Endothelial cell of umbilical vein (primary cell): Measurements from ENCODE around the gene DEGS1. TPM values are rescaled to one million over a fixed set of nuclear protein-coding genes. Genes with fewer than 3 reads are reported as not detected.

Experiments
- BruUV-seq: library from RNA; stranded (reverse); fragments of 400-500 nt; replicated peaks from 2 replicates; lab custom pipeline; 2021; lab: Mats Ljungman, UMichigan
- CTCF ChIA-PET: fragments of 300-600, 350-600 bp; sonication (Branson Sonifier 250); formaldehyde crosslinking; loops from one replicate; lab custom pipeline; 2021; ENCODE audit warnings: antibody characterized with exemption, inconsistent platforms; lab: Charles Lee
- POLR2A ChIA-PET: fragments of 300-600, 350-600 bp; sonication (Branson Sonifier 250); formaldehyde crosslinking; loops from one replicate; lab custom pipeline; 2021; ENCODE audit warnings: antibody characterized with exemption, inconsistent platforms; lab: Charles Lee
- DNase-seq: peaks from one replicate; pipeline ENCODE4 v3.0.0-alpha.2; 2011; ENCODE audit warnings: low read depth, low spot score
- FAIRE-seq: peaks from 2 replicates; lab custom pipeline; 2011; peaks lifted over from hg19 to GRCh38; lab: Jason Lieb, UNC
- H2AFZ ChIP-seq: 2 replicates; pipeline ENCODE4 v1.6.0; 2012; ENCODE audit warnings: low read depth, low read length, control low read depth, inconsistent platforms
- H3K27ac ChIP-seq: 2 replicates; pipeline ENCODE4 v1.5.1; 2011; ENCODE audit warnings: low read depth, mild to moderate bottlenecking, control low read depth, low read length, moderate library complexity; ENCODE audit not compliant: insufficient read depth
- H3K27me3 ChIP-seq, 2 experiments: 2 replicates each; pipeline versions ENCODE4 v1.6.0 to v1.6.1; 2011; ENCODE audit warnings: low read length in 2 of 2, mixed read lengths in 1 of 2; ENCODE audit not compliant: control insufficient read depth in 2 of 2, insufficient read depth in 2 of 2
- H3K36me3 ChIP-seq, 2 experiments: 2 replicates in 1 of 2; 3 replicates in 1 of 2; pipeline ENCODE4 v1.5.1; 2011; ENCODE audit warnings: low read length in 2 of 2, mild to moderate bottlenecking in 1 of 2, moderate library complexity in 1 of 2; ENCODE audit not compliant: control insufficient read depth in 2 of 2, insufficient read depth in 2 of 2; ENCODE audit errors: extremely low read depth in 1 of 2
- H3K4me1 ChIP-seq: 3 replicates; pipeline ENCODE4 v1.5.1; 2011; ENCODE audit warnings: mild to moderate bottlenecking, low read length; ENCODE audit not compliant: control insufficient read depth, insufficient read depth; ENCODE audit errors: extremely low read depth
- H3K4me2 ChIP-seq: 2 replicates; pipeline ENCODE4 v1.6.1; 2011; ENCODE audit warnings: low read length, control low read depth, mixed read lengths; ENCODE audit not compliant: insufficient read depth
- H3K4me3 ChIP-seq, 3 experiments: fragments of 200-600 bp in 1 of 3; sonication (generic), shearing (Covaris generic) in 1 of 3; replicated peaks in 1 of 3; 2 replicates each; pipeline ENCODE4 v1.5.1; 2011 to 2016; ENCODE audit warnings: control low read depth in 3 of 3, low read length in 3 of 3, mild to moderate bottlenecking in 2 of 3, inconsistent platforms in 1 of 3, low read depth in 1 of 3, moderate library complexity in 1 of 3; ENCODE audit not compliant: insufficient read depth in 1 of 3
- H3K79me2 ChIP-seq: 2 replicates; pipeline ENCODE4 v1.6.0; 2012; ENCODE audit warnings: low read length, inconsistent platforms; ENCODE audit not compliant: control insufficient read depth, insufficient read depth
- H3K9ac ChIP-seq: replicated peaks from 2 replicates; pipeline ENCODE3; 2011; ENCODE audit warnings: low read length, control low read depth; ENCODE audit not compliant: insufficient read depth; ENCODE audit errors: extremely low read depth
- H3K9me1 ChIP-seq: replicated peaks from 3 replicates; pipeline ENCODE4 v1.6.0; 2011; ENCODE audit warnings: mild to moderate bottlenecking, low read length; ENCODE audit not compliant: control insufficient read depth, insufficient read depth; ENCODE audit errors: extremely low read depth
- H3K9me3 ChIP-seq: replicated peaks from 2 replicates; pipeline ENCODE4 v1.5.1; 2012; ENCODE audit warnings: low read length, inconsistent platforms; ENCODE audit not compliant: control insufficient read depth, insufficient read depth
- H4K20me1 ChIP-seq: replicated peaks from 2 replicates; pipeline ENCODE3; 2011; ENCODE audit warnings: mild to moderate bottlenecking, low read length; ENCODE audit not compliant: control insufficient read depth, insufficient read depth; ENCODE audit errors: extremely low read depth
- EZH2 ChIP-seq: IDR thresholded peaks from 2 replicates; pipeline ENCODE4 v1.6.1; 2012; ENCODE audit warnings: borderline replicate concordance, low read depth, mild to moderate bottlenecking, moderate library complexity, low read length, inconsistent platforms; ENCODE audit not compliant: severe bottlenecking
- FOS ChIP-seq: IDR thresholded peaks from 2 replicates; pipeline ENCODE4 v1.6.1; 2011; ENCODE audit warnings: mild to moderate bottlenecking, low read length, moderate library complexity, borderline replicate concordance; ENCODE audit not compliant: insufficient read depth
- GATA2 ChIP-seq: IDR thresholded peaks from 2 replicates; pipeline ENCODE4 v1.7.0; 2011; ENCODE audit warnings: low read depth, mild to moderate bottlenecking, moderate library complexity, mixed read lengths, low read length; ENCODE audit not compliant: insufficient read length, insufficient read depth
- JUN ChIP-seq: IDR thresholded peaks from 2 replicates; pipeline ENCODE4 v1.6.1; 2011; ENCODE audit warnings: borderline replicate concordance, low read depth; ENCODE audit not compliant: insufficient read length, insufficient read depth
- MYC ChIP-seq: IDR thresholded peaks from one replicate; pipeline ENCODE4 v1.6.1; 2011; ENCODE audit warnings: mild to moderate bottlenecking, low read depth, low read length
- POLR2A ChIP-seq: IDR thresholded peaks from 2 replicates; pipeline ENCODE4 v1.6.1; 2012; ENCODE audit warnings: low read depth, mild to moderate bottlenecking, control low read depth, low read length
- POLR2AphosphoS5 ChIP-seq: IDR thresholded peaks from 2 replicates; pipeline ENCODE4 v1.6.1; 2012; ENCODE audit warnings: low read depth, mild to moderate bottlenecking, control low read depth, low read length, moderate library complexity; ENCODE audit not compliant: insufficient read depth
- dilution Hi-C: fragments of 300-500 bp; cut with MboI; formaldehyde crosslinking; loops from one replicate; pipeline ENCODE4 v1.15.0; 2019; ENCODE audit warnings: low sequenced_read_pairs; ENCODE audit not compliant: extremely low pct_ligation_motif_present
- intact Hi-C: fragments of 100-400 bp; cut with micrococcal nuclease; formaldehyde crosslinking; loops from one replicate; pipeline ENCODE4 v1.10.0; 2022
- polyA plus RNA-seq, 4 experiments: library from polyadenylated mRNA; depleted of rRNA in 3 of 4; stranded (reverse) in 3 of 4; unstranded in 1 of 4; fragments of >200 nt; gene quantifications; 2 replicates each; pipeline versions ENCODE4 v1.2.1 to v1.2.3, GENCODE V29; 2011 to 2012; ENCODE audit warnings: missing spikeins in 1 of 4
- total RNA-seq: library from RNA; stranded (reverse); gene quantifications from 2 replicates; pipeline ENCODE4 v1.2.3, GENCODE V29; 2021
- TF ChIP-seq, protein P1 (sequence below), 2 donors: IDR thresholded peaks; 1 replicate in 1 of 2; 2 replicates in 1 of 2; pipeline ENCODE4 v1.5.1; 2011; ENCODE audit warnings: low read length in 2 of 2, mild to moderate bottlenecking in 2 of 2, moderate library complexity in 2 of 2, control low read depth in 1 of 2, inconsistent platforms in 1 of 2, low read depth in 1 of 2; ENCODE audit not compliant: insufficient read depth in 1 of 2; ENCODE audit errors: extremely low read depth in 1 of 2
- TF ChIP-seq, protein P2 (sequence below): IDR thresholded peaks from 2 replicates; pipeline ENCODE4 v1.6.1; 2011; ENCODE audit not compliant: insufficient read depth, insufficient read length

DEGS1 gene
- total and polyA plus RNA-seq, 2 donors (not counting 3 experiments of a cell fraction or from before 2014, with no cell fraction given) = 85.8 to 137 TPM

- Histone ChIP-seq H3K79me2 (no peaks in the 10 kb centered on the region), H3K9me1 (no peaks in the 10 kb centered on the region), H3K27ac (no peak overlapping the region), H3K27me3 (no peaks in the 10 kb centered on the region), H3K9ac (no peak overlapping the region), H2AFZ (no peak overlapping the region), H4K20me1 (no peaks in the 10 kb centered on the region), H3K4me3 (no peak overlapping the region), H3K36me3 (no peaks in the 10 kb centered on the region), H3K4me2 (no peak overlapping the region), H3K4me1 (peaks cover 15% of the 10 kb centered on the region), H3K9me3 (no peaks in the 10 kb centered on the region)
- intact Hi-C loops (no loop called here), dilution Hi-C loops (no loop called here)
- no peak for DNase-seq
- ChIA-PET CTCF (interaction anchor here (0.9 to 1.3 kb wide), 2 partner anchors 10 to 111 kb away, joined by 3 to 5 read pairs; partner anchors contain the start of gene NVL), POLR2A (interaction anchor here (0.5 kb wide), 1 partner anchor 26 kb away, joined by 3 read pairs; no protein-coding TSS in a partner anchor)
- FAIRE-seq = no peak
- TF ChIP-seq, protein P1, sequence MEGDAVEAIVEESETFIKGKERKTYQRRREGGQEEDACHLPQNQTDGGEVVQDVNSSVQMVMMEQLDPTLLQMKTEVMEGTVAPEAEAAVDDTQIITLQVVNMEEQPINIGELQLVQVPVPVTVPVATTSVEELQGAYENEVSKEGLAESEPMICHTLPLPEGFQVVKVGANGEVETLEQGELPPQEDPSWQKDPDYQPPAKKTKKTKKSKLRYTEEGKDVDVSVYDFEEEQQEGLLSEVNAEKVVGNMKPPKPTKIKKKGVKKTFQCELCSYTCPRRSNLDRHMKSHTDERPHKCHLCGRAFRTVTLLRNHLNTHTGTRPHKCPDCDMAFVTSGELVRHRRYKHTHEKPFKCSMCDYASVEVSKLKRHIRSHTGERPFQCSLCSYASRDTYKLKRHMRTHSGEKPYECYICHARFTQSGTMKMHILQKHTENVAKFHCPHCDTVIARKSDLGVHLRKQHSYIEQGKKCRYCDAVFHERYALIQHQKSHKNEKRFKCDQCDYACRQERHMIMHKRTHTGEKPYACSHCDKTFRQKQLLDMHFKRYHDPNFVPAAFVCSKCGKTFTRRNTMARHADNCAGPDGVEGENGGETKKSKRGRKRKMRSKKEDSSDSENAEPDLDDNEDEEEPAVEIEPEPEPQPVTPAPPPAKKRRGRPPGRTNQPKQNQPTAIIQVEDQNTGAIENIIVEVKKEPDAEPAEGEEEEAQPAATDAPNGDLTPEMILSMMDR (IDR thresholded peaks at IDR 0.05; ENCODE audit: extremely low read depth in 1 of 2, insufficient read depth in 1 of 2, low read depth in 1 of 2, low read length in 2 of 2) = no peak
- TF ChIP-seq EZH2 (no peak), POLR2AphosphoS5 (no peak), POLR2A (no peak), JUN (no peak), FOS (no peak), GATA2 (no peak), MYC (no peak)
- TF ChIP-seq, protein P2, sequence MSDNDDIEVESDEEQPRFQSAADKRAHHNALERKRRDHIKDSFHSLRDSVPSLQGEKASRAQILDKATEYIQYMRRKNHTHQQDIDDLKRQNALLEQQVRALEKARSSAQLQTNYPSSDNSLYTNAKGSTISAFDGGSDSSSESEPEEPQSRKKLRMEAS = no peak
- no TSS peak for BruUV-seq
Measured at GRCh38 chr1:224219011-224219611, 36.1 kb downstream of the DEGS1 start.
